Transverse colon (tissue), 4 donors: ENCODE measurements around the gene EME2. TPM values are rescaled to one million over a fixed set of nuclear protein-coding genes. Genes with fewer than 3 reads are reported as not detected.

Source experiments
- DNase-seq: peaks from one replicate; pipeline ENCODE4 v3.0.0-alpha.2; 2019
- H3K27ac ChIP-seq, 4 donors: fragments of 200-600 bp; sonication (generic); 2 replicates each; pipeline ENCODE4 v1.5.1; 2016 to 2018; ENCODE audit warnings: inconsistent platforms in 4 of 4
- H3K27me3 ChIP-seq: fragments of 200-600 bp; sonication (generic); 2 replicates; pipeline ENCODE4 v1.5.1; 2017; ENCODE audit warnings: inconsistent platforms
- H3K36me3 ChIP-seq, 4 donors: fragments of 200-600 bp; sonication (generic); 2 replicates each; pipeline ENCODE4 v1.5.1; 2017 to 2019; ENCODE audit warnings: inconsistent platforms in 4 of 4
- H3K4me1 ChIP-seq, 4 donors: fragments of 200-600 bp; sonication (generic); 2 replicates each; pipeline ENCODE4 v1.5.1; 2017 to 2020; ENCODE audit warnings: inconsistent platforms in 4 of 4
- H3K4me3 ChIP-seq, 4 donors: fragments of 200-600 bp; sonication (generic); 1 replicate in 1 of 4; 2 replicates in 3 of 4; pipeline versions ENCODE4 v1.5.1 to v1.6.1; 2017 to 2019; ENCODE audit warnings: inconsistent platforms in 4 of 4
- H3K9me3 ChIP-seq, 2 donors: fragments of 200-600 bp; sonication (generic); 2 replicates each; pipeline ENCODE4 v1.5.1; 2017 to 2019; ENCODE audit warnings: inconsistent platforms in 2 of 2
- CTCF ChIP-seq, 5 experiments: fragments of 200-600 bp in 3 of 5; fragments of 450-650 bp in 2 of 5; sonication (generic) in 3 of 5; IDR thresholded peaks; 1 replicate in 2 of 5; 2 replicates in 3 of 5; pipeline ENCODE4 v1.5.1; 2016 to 2017; ENCODE audit warnings: antibody characterized with exemption in 5 of 5, inconsistent platforms in 3 of 5, mild to moderate bottlenecking in 2 of 5, moderate library complexity in 1 of 5
- EP300 ChIP-seq: sonication (generic); formaldehyde crosslinking; IDR thresholded peaks from one replicate; pipeline ENCODE4 v1.6.1; 2017; ENCODE audit warnings: antibody characterized with exemption, low read depth
- POLR2A ChIP-seq: fragments of 450-650 bp; IDR thresholded peaks from one replicate; pipeline ENCODE4 v1.6.1; 2016; ENCODE audit warnings: antibody characterized with exemption, mild to moderate bottlenecking, moderate library complexity
- POLR2AphosphoS5 ChIP-seq, 3 donors: sonication (generic); formaldehyde crosslinking; IDR thresholded peaks; one replicate each; pipeline ENCODE4 v1.6.1; 2016; ENCODE audit warnings: antibody characterized with exemption in 3 of 3
- WGBS, 2 donors: methylation state at CpG; one replicate each; pipeline ENCODE4 v1.1.5; 2018; ENCODE audit warnings: low coverage in 1 of 2; 5-methylcytosine and 5-hydroxymethylcytosine counted together
- in situ Hi-C, 4 donors: fragments of 200-750 bp; cut with MboI; loops; one replicate each; pipeline versions ENCODE4 v1.15.0 to v1.15.1; 2017; ENCODE audit warnings: low sequenced_read_pairs in 3 of 4, low pct_ligation_motif_present in 1 of 4, low pct_unique_long_range_greater_than_20kb in 1 of 4
- intact Hi-C: fragments of 100-400 bp; cut with DNase I; formaldehyde crosslinking; loops from one replicate; pipeline ENCODE4 v1.15.1; 2023; ENCODE audit warnings: low total_unique reads
- total RNA-seq, 4 donors: library from RNA; depleted of rRNA; stranded (reverse); fragments of >200 nt; gene quantifications; one replicate each; pipeline ENCODE4 v1.1.0, GENCODE V29; 2016

EME2 gene
- total RNA-seq, 4 donors from 2014 or later: 23.6 to 173 (median 45.4) TPM

GRCh38 chr16:1790611-1791255 lies 18.1 kb downstream of the EME2 start:
- peaks cover 0 to 9% (median 6%) of the 10 kb centered on the region in 4 donors for H3K4me1 ChIP-seq
- TF ChIP-seq POLR2A: no peak
- TF ChIP-seq POLR2AphosphoS5 (IDR thresholded peaks at IDR 0.05): no peak
- no peak for TF ChIP-seq CTCF (IDR thresholded peaks at IDR 0.05)
- no peak for TF ChIP-seq EP300
- WGBS, 2 donors: 95% methylated on average over 32 of the region's 44 CpGs; no CpG with 5 or more reads in 1 of the 2 donors
- intact Hi-C loops: no loop called here
- H3K4me3 ChIP-seq: no peak overlapping the region
- in situ Hi-C loops: no loop called here
- no peak overlapping the region for H3K27ac ChIP-seq
- H3K27me3 ChIP-seq: no peaks in the 10 kb centered on the region
- no peak for DNase-seq
- no peaks in the 10 kb centered on the region for H3K9me3 ChIP-seq
- no peaks in the 10 kb centered on the region for H3K36me3 ChIP-seq

- Histone ChIP-seq H3K4me1 (peaks cover 0 to 9% (median 6%) of the 10 kb centered on the region in 4 donors), H3K27me3 (no peaks in the 10 kb centered on the region), H3K36me3 (no peaks in the 10 kb centered on the region), H3K27ac (no peak overlapping the region), H3K9me3 (no peaks in the 10 kb centered on the region), H3K4me3 (no peak overlapping the region)
- intact Hi-C loops (no loop called here), in situ Hi-C loops (no loop called here)
- 91% methylated on average over 49 of the region's 53 CpGs; no CpG with 5 or more reads in 1 of the 2 donors for whole genome bisulfite sequencing, 2 donors
- TF ChIP-seq POLR2AphosphoS5 (IDR thresholded peaks at IDR 0.05) (no peak), POLR2A (no peak), CTCF (IDR thresholded peaks at IDR 0.05) (no peak), EP300 (no peak)
- DNase-seq: no peak
These were observed 18.8 kb downstream of the EME2 start for GRCh38 chr16:1791256-1791942.

- Histone ChIP-seq H3K4me3 (no peak overlapping the region), H3K27ac (no peak overlapping the region)
These were observed 19.6 kb downstream of the EME2 start for GRCh38 chr16:1791943-1792812.

GRCh38 chr16:1792836-1793577 lies 20.4 kb downstream of the EME2 start:
- TF ChIP-seq POLR2A (no peak), CTCF (IDR thresholded peaks at IDR 0.05) (no peak), EP300 (no peak), POLR2AphosphoS5 (IDR thresholded peaks at IDR 0.05) (no peak)
- WGBS, 2 donors: 88% methylated on average over 28 of the region's 33 CpGs; no CpG with 5 or more reads in 1 of the 2 donors
- intact Hi-C loops (no loop called here), in situ Hi-C loops (no loop called here)
- Histone ChIP-seq H3K4me3 (no peak overlapping the region), H3K27me3 (no peaks in the 10 kb centered on the region), H3K9me3 (no peaks in the 10 kb centered on the region), H3K36me3 (no peaks in the 10 kb centered on the region), H3K4me1 (peaks cover 0 to 9% (median 6%) of the 10 kb centered on the region in 4 donors), H3K27ac (no peak overlapping the region)
- DNase-seq: no peak

More at GRCh38 chr16:1791943-1792812, 19.6 kb downstream of the EME2 start:
- 90% methylated on average over 42 of the region's 59 CpGs; no CpG with 5 or more reads in 1 of the 2 donors for WGBS, 2 donors
- TF ChIP-seq POLR2AphosphoS5 (IDR thresholded peaks at IDR 0.05): no peak
- no peak for TF ChIP-seq POLR2A
- no peaks in the 10 kb centered on the region for H3K36me3 ChIP-seq
- in situ Hi-C loops: no loop called here
- no peak for DNase-seq
- intact Hi-C loops: no loop called here
- no peaks in the 10 kb centered on the region for H3K9me3 ChIP-seq
- peaks cover 0 to 9% (median 6%) of the 10 kb centered on the region in 4 donors for H3K4me1 ChIP-seq
- no peaks in the 10 kb centered on the region for H3K27me3 ChIP-seq
